RWPE1 (cell line): ENCODE data around the gene CHN2.

Experiments used
- CTCF ChIA-PET: fragments of 350-600 bp; sonication (Branson Sonifier 250); formaldehyde crosslinking; extraction: SDS; loops from one replicate; lab custom pipeline; 2021; lab: Yijun Ruan, JAX
- POLR2A ChIA-PET: fragments of 400-600 bp; formaldehyde crosslinking; extraction: SDS; loops from one replicate; lab custom pipeline; 2020; ENCODE audit warnings: antibody characterized with exemption; ENCODE audit not compliant: low non-redundant PET; lab: Yijun Ruan, JAX
- DNase-seq: peaks from one replicate; pipeline ENCODE4 v3.0.0; 2012; ENCODE audit warnings: low spot score
- H3K27ac ChIP-seq: fragments of 450-650 bp; 2 replicates; pipeline ENCODE4 v1.5.1; 2017
- TF ChIP-seq, protein P1 (sequence below): fragments of 450-650 bp; conservative IDR thresholded peaks from 2 replicates; pipeline ENCODE4 v1.5.1; 2017; ENCODE audit warnings: low read depth, mild to moderate bottlenecking

Gene CHN2

DNA sequence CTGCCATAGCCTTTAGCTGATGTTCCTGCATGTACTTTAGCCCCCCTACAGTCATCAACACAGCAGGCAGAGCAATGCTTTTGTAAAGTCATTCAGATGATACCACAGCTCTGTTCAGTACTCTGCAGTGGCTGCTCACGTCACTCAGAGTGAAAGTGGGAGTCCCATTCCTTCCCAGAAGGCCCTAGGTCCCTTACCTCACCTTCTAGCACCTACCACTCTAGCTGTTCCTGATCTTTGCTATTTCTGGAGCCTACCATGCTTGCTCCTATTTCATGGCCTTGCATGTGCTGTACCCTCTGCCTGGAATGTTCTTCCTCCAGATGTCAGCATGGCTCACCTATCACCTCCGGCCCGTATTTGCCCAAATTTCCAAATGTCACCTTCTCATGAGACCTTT, 274.7 kb downstream of the CHN2 start:
- no peak for DNase-seq
- CTCF ChIA-PET = no interaction called here
- POLR2A ChIA-PET = no interaction called here
- TF ChIP-seq, protein P1, sequence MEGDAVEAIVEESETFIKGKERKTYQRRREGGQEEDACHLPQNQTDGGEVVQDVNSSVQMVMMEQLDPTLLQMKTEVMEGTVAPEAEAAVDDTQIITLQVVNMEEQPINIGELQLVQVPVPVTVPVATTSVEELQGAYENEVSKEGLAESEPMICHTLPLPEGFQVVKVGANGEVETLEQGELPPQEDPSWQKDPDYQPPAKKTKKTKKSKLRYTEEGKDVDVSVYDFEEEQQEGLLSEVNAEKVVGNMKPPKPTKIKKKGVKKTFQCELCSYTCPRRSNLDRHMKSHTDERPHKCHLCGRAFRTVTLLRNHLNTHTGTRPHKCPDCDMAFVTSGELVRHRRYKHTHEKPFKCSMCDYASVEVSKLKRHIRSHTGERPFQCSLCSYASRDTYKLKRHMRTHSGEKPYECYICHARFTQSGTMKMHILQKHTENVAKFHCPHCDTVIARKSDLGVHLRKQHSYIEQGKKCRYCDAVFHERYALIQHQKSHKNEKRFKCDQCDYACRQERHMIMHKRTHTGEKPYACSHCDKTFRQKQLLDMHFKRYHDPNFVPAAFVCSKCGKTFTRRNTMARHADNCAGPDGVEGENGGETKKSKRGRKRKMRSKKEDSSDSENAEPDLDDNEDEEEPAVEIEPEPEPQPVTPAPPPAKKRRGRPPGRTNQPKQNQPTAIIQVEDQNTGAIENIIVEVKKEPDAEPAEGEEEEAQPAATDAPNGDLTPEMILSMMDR = no peak
- H3K27ac ChIP-seq = no peak overlapping the region

DNA sequence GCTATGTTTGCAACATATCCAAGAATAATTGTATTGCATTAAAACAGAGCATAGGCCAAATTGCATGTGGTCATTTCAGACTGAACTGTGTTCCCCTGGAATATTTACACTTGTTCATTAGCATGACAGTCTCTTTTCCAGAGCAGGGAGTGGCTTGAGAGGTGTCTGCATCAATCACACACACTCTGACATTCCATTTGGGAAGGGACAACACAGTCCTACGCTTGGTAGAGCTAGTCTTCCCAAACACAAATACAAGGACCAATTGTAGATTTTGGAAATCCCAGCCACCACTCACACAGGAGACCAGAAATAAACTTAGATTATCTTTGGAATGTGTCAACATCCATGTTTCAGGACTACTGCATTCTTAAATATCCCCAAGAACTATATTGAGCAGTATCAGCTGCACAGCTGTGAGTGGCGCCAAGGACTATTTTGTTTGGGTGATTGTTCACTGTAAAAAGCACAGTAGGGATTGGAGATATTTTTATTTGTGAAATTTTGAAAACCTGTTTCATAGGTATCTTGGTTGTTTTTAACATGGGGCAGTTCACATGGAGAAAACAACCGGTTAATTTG, 275.5 kb downstream of the CHN2 start:
- ChIA-PET CTCF (interaction anchor here (0.6 kb wide), 1 partner anchor 380 kb away, joined by 3 read pairs; no protein-coding TSS in a partner anchor), POLR2A (no interaction called here)
- no peak for DNase-seq
- TF ChIP-seq, protein P1 = no peak
- H3K27ac ChIP-seq = no peak overlapping the region

DNA sequence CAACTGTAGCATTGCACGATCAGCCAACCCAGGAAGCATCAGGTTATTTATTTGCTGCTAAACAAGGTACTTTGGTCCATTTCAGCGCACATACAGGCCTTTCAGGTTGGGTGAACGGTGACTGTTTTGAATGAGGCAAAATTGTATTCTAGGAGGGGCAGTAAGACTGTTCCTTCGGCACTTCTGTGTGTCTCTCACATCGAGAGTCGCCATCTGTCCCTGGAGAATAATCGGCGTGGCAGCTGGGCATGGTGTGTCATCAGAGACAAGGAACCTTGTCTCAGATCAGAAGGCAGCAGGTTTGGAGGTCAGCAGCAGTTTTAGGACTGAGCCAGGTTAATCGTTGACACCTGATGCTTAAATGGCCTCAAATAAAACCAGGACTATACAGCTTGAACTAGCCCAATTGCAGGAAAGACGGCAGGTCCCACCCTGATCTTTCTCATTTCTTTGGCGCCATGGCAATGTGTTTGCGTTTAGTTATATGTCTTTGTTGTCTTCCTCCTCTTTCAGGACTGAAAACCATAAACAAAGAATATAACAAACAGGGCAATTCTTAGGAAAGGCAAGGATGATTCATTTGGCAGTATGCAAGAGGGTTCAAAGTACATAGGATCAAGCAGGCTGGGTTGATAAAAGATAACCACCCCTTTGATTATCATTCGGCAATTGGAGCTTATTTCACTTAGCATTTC, 277.0 kb downstream of the CHN2 start:
- ChIA-PET CTCF (no interaction called here), POLR2A (no interaction called here)
- DNase-seq = no peak
- TF ChIP-seq, protein P1 = no peak
- no peak overlapping the region for H3K27ac ChIP-seq

DNA sequence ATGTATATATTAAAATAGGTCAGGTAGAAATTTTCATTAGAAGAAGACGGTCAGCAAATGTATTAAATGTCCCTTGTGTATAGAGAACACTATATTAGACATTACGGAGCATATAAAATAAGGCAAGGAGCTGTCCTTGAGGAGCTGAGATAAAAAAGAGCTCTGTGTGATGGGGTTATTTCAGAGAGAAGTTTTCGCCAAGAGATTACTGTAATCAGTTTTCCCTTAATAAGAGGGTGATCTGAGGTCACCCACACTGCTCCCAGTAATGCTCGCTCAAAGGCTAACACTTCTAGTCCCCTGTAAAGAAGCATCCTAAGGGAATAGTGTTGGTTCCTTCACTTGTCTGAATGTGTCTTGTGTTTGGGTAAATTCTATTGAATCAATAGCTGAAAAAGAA, 282.3 kb downstream of the CHN2 start:
- DNase-seq = no peak
- TF ChIP-seq, protein P1 = no peak
- no peak overlapping the region for H3K27ac ChIP-seq
- CTCF ChIA-PET = no interaction called here
- POLR2A ChIA-PET = no interaction called here

DNA sequence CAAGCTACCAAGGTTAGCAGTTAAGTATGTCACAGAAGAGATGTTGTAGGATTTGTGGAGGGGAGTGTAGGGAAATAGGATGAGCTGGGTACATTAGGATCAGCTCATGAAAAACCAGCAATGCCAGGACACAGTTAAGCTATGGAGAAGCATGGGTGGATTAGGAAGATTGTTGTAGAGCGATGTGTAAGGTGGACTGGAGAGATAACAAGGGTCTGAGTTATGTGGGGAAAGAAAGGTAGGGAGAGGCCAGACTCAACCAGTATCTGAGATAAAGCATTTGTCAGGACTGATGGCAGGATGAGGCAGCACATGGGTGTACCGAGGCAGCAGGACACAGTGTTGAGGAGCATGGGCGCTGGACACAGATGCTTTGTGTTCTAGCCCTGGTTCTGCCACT, 283.7 kb downstream of the CHN2 start:
- TF ChIP-seq, protein P1 = no peak
- ChIA-PET CTCF (no interaction called here), POLR2A (no interaction called here)
- DNase-seq = no peak
- no peak overlapping the region for H3K27ac ChIP-seq

DNA sequence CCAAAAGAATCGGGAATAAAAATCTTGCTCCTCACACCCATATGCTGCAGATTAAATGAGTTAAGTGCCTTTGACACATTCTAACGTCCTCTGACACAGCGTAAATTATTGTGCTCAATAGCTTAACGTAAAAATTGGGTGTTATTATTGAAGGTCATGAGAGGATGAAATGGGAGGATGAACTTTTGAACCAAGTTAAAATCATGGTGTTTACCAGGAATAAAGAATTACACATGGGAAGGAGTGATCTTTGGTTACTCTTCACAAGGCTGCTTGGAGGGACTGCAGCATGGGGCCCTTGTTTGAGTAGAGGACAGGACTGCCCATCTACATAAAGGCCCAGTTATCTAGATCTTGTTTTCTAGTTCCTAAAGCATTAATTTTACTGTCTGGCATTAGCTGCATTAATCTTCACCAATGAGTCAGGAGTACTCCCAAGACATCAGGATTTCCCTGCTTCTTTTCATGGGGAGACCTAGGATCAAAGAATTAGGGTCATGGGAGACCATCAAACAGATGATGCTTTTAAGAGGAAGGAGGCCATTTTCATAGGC, 284.2 kb downstream of the CHN2 start:
- ChIA-PET POLR2A (no interaction called here), CTCF (no interaction called here)

More for the DNA sequence above, 284.2 kb downstream of the CHN2 start:
- no peak overlapping the region for H3K27ac ChIP-seq
- DNase-seq = no peak
- TF ChIP-seq, protein P1 = no peak
